Measurements from ENCODE around the gene RBKS. TPM values are rescaled to one million over a fixed set of nuclear protein-coding genes. Genes with fewer than 3 reads are reported as not detected.
A peak's percentile ranks its signal among the peaks of the same experiment; 100 is the strongest.

The RBKS gene
- total and polyA plus RNA-seq, 2 of the 13 experiments (the other 11 are each of a cell fraction or from before 2014, with no cell fraction given), result 7.7 to 8.3 TPM

DNA sequence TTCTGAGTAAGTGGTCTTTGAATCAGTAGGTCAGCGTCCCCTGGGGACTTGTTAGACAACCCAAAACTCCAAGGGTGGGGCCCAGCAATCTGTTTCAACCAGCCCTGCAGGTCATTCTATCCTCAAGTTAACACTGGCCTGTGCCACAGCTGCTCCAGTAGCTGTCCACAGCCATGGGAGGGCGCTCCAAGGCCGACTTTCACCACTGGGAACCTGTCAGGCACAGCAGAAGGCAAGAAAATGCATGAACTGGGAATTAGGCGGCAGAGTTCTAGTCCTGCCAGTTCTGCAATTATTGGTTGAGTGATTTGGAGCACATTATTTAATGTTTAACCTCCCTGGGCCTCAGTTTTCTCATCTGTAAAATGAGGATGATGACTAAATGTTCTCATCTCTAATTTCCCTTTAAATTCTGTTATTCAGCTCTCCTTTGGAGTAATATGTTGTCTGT lies 136.0 kb downstream of the RBKS start (continued):
- TF ChIP-seq, protein P1, sequence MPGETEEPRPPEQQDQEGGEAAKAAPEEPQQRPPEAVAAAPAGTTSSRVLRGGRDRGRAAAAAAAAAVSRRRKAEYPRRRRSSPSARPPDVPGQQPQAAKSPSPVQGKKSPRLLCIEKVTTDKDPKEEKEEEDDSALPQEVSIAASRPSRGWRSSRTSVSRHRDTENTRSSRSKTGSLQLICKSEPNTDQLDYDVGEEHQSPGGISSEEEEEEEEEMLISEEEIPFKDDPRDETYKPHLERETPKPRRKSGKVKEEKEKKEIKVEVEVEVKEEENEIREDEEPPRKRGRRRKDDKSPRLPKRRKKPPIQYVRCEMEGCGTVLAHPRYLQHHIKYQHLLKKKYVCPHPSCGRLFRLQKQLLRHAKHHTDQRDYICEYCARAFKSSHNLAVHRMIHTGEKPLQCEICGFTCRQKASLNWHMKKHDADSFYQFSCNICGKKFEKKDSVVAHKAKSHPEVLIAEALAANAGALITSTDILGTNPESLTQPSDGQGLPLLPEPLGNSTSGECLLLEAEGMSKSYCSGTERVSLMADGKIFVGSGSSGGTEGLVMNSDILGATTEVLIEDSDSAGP (CRISPR knock-in tag; IDR thresholded peaks at IDR 0.05; ENCODE audit: borderline replicate concordance), result peak; percentile 53; the same call in 1 of the 2 replicates
- TF ChIP-seq ZNF672 (CRISPR knock-in tag; IDR thresholded peaks at IDR 0.05) (no peak), TAF1 (CRISPR knock-in tag; IDR thresholded peaks at IDR 0.05) (no peak), ZNF251 (CRISPR knock-in tag; IDR thresholded peaks at IDR 0.05) (no peak), RFX1 (IDR thresholded peaks at IDR 0.05) (no peak), ZNF260 (CRISPR knock-in tag; IDR thresholded peaks at IDR 0.05; ENCODE audit: borderline replicate concordance, low read depth) (no peak), MAZ (IDR thresholded peaks at IDR 0.05; ENCODE audit: borderline replicate concordance, low read depth, low read length) (no peak; the same call in 1 of the 2 replicates), MAZ (CRISPR knock-in tag; IDR thresholded peaks at IDR 0.05; ENCODE audit: low read depth) (peak; percentile 68; the same call in 1 of the 2 replicates), TSC22D2 (CRISPR knock-in tag; IDR thresholded peaks at IDR 0.05; ENCODE audit: borderline replicate concordance) (peak; percentile 80; the same call in 1 of the 2 replicates), U2AF2 (IDR thresholded peaks at IDR 0.05; ENCODE audit: low read depth, low read length) (no peak), NFYB (CRISPR knock-in tag; IDR thresholded peaks at IDR 0.05) (no peak), ZKSCAN5 (CRISPR knock-in tag; IDR thresholded peaks at IDR 0.05) (no peak)
- TF ChIP-seq, protein P2, sequence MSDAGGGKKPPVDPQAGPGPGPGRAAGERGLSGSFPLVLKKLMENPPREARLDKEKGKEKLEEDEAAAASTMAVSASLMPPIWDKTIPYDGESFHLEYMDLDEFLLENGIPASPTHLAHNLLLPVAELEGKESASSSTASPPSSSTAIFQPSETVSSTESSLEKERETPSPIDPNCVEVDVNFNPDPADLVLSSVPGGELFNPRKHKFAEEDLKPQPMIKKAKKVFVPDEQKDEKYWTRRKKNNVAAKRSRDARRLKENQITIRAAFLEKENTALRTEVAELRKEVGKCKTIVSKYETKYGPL (CRISPR knock-in tag; IDR thresholded peaks at IDR 0.05), result no peak
- TF ChIP-seq, protein P3, sequence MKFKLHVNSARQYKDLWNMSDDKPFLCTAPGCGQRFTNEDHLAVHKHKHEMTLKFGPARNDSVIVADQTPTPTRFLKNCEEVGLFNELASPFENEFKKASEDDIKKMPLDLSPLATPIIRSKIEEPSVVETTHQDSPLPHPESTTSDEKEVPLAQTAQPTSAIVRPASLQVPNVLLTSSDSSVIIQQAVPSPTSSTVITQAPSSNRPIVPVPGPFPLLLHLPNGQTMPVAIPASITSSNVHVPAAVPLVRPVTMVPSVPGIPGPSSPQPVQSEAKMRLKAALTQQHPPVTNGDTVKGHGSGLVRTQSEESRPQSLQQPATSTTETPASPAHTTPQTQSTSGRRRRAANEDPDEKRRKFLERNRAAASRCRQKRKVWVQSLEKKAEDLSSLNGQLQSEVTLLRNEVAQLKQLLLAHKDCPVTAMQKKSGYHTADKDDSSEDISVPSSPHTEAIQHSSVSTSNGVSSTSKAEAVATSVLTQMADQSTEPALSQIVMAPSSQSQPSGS (CRISPR knock-in tag; IDR thresholded peaks at IDR 0.05), result peak; percentile 65; the same call in 1 of the 2 replicates
- TF ChIP-seq, protein P4, sequence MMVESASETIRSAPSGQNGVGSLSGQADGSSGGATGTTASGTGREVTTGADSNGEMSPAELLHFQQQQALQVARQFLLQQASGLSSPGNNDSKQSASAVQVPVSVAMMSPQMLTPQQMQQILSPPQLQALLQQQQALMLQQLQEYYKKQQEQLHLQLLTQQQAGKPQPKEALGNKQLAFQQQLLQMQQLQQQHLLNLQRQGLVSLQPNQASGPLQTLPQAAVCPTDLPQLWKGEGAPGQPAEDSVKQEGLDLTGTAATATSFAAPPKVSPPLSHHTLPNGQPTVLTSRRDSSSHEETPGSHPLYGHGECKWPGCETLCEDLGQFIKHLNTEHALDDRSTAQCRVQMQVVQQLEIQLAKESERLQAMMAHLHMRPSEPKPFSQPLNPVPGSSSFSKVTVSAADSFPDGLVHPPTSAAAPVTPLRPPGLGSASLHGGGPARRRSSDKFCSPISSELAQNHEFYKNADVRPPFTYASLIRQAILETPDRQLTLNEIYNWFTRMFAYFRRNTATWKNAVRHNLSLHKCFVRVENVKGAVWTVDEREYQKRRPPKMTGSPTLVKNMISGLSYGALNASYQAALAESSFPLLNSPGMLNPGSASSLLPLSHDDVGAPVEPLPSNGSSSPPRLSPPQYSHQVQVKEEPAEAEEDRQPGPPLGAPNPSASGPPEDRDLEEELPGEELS (CRISPR knock-in tag; IDR thresholded peaks at IDR 0.05), result 0 out of 2 replicates have a peak, but pooled peaks have one; percentile 25
- TF ChIP-seq, protein P5, sequence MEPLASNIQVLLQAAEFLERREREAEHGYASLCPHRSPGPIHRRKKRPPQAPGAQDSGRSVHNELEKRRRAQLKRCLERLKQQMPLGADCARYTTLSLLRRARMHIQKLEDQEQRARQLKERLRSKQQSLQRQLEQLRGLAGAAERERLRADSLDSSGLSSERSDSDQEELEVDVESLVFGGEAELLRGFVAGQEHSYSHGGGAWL (CRISPR knock-in tag; IDR thresholded peaks at IDR 0.05), result no peak
- TF ChIP-seq, protein P6, sequence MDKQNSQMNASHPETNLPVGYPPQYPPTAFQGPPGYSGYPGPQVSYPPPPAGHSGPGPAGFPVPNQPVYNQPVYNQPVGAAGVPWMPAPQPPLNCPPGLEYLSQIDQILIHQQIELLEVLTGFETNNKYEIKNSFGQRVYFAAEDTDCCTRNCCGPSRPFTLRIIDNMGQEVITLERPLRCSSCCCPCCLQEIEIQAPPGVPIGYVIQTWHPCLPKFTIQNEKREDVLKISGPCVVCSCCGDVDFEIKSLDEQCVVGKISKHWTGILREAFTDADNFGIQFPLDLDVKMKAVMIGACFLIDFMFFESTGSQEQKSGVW (CRISPR knock-in tag; IDR thresholded peaks at IDR 0.05; ENCODE audit: borderline replicate concordance), result no peak
- TF ChIP-seq, protein P7, sequence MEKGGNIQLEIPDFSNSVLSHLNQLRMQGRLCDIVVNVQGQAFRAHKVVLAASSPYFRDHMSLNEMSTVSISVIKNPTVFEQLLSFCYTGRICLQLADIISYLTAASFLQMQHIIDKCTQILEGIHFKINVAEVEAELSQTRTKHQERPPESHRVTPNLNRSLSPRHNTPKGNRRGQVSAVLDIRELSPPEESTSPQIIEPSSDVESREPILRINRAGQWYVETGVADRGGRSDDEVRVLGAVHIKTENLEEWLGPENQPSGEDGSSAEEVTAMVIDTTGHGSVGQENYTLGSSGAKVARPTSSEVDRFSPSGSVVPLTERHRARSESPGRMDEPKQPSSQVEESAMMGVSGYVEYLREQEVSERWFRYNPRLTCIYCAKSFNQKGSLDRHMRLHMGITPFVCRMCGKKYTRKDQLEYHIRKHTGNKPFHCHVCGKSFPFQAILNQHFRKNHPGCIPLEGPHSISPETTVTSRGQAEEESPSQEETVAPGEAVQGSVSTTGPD (CRISPR knock-in tag; IDR thresholded peaks at IDR 0.05), result no peak

All from HepG2 (cell line).